RWPE1 (cell line): ENCODE measurements around the gene AASS.

Experiments used
- CTCF ChIA-PET: fragments of 350-600 bp; sonication (Branson Sonifier 250); formaldehyde crosslinking; extraction: SDS; loops from one replicate; lab custom pipeline; 2021; lab: Yijun Ruan, JAX
- POLR2A ChIA-PET: fragments of 400-600 bp; formaldehyde crosslinking; extraction: SDS; loops from one replicate; lab custom pipeline; 2020; ENCODE audit warnings: antibody characterized with exemption; ENCODE audit not compliant: low non-redundant PET; lab: Yijun Ruan, JAX
- DNase-seq: peaks from one replicate; pipeline ENCODE4 v3.0.0; 2012; ENCODE audit warnings: low spot score
- H3K27ac ChIP-seq: fragments of 450-650 bp; 2 replicates; pipeline ENCODE4 v1.5.1; 2017
- CTCF ChIP-seq: fragments of 450-650 bp; conservative IDR thresholded peaks from 2 replicates; pipeline ENCODE4 v1.5.1; 2017; ENCODE audit warnings: low read depth, mild to moderate bottlenecking

The AASS gene

GRCh38 chr7:122064971-122065370, 79.1 kb downstream of the AASS start:
- TF ChIP-seq CTCF: no peak
- CTCF ChIA-PET: no interaction called here
- H3K27ac ChIP-seq: no peak overlapping the region
- POLR2A ChIA-PET: no interaction called here
- DNase-seq: no peak

GRCh38 chr7:122063146-122063545, 80.9 kb downstream of the AASS start:
- ChIA-PET POLR2A (no interaction called here), CTCF (no interaction called here)
- no peak for TF ChIP-seq CTCF
- DNase-seq: no peak
- H3K27ac ChIP-seq: no peak overlapping the region

- TF ChIP-seq CTCF: no peak
- CTCF ChIA-PET: no interaction called here
- POLR2A ChIA-PET: no interaction called here
- DNase-seq: no peak
- H3K27ac ChIP-seq: no peak overlapping the region
Observed at GRCh38 chr7:122059542-122059941, 84.5 kb downstream of the AASS start.

GRCh38 chr7:122056977-122057376, 87.1 kb downstream of the AASS start:
- H3K27ac ChIP-seq: no peak overlapping the region
- TF ChIP-seq CTCF: no peak
- ChIA-PET POLR2A (no interaction called here), CTCF (no interaction called here)
- no peak for DNase-seq

- peak; percentile 13 for DNase-seq
- POLR2A ChIA-PET: no interaction called here
- CTCF ChIA-PET: interaction anchor here (0.6 kb wide), 1 partner anchor 374 kb away, joined by 3 read pairs; no protein-coding TSS in a partner anchor
- TF ChIP-seq CTCF: no peak
- no peak overlapping the region for H3K27ac ChIP-seq
Observed at GRCh38 chr7:122055073-122055472, 89.0 kb downstream of the AASS start.

- DNase-seq: no peak
- ChIA-PET CTCF (no interaction called here), POLR2A (no interaction called here)
- TF ChIP-seq CTCF: no peak
- H3K27ac ChIP-seq: no peak overlapping the region
Observed at GRCh38 chr7:122054393-122054792, 89.7 kb downstream of the AASS start.

GRCh38 chr7:122046402-122046801, 97.6 kb downstream of the AASS start:
- H3K27ac ChIP-seq: no peak overlapping the region
- CTCF ChIA-PET: no interaction called here
- no peak for TF ChIP-seq CTCF
- POLR2A ChIA-PET: no interaction called here
- DNase-seq: no peak
